ENCODE data around the gene DLG2.

Gene DLG2

DNA sequence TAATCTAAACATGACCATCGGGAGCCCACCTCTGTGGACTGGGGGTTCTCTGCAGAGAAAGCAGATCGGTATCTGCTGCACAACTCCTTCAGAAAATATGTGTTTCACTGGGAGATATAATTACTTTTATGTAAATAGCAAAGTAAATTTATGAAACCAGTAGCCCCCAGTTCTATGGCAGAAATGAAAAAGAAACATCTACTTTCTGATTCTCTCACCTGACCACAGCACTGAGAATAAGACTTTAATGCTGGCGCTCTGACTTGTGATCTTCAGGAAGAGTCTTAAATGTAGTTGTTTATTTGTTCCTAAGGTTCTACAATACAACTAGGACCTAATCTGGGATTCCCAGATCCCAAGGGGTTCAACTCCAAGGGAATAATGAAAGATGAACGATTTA, 518.0 kb downstream of the DLG2 start:
- no peak for DNase-seq (ENCODE audit: low read depth)

DNA sequence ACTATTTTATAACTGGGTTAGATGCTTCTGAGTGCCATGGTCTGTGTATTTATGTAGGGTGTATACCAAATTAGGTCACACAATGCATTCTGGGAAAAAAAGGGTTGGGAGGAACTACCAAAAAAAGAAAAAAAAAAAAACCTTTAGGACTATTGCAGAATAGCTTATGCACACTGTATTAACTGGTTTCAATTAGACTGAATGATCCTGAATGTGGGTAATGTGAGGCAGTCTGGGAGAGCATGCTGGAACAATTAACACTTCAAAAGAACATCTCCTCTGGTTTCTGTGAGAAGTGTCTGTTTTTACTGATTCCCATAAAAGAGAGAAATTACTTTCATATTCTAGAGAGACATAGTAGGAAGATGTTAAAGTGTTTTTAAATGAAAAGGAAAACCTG, 521.3 kb downstream of the DLG2 start:
- no peak for DNase-seq (ENCODE audit: low read depth)

DNA sequence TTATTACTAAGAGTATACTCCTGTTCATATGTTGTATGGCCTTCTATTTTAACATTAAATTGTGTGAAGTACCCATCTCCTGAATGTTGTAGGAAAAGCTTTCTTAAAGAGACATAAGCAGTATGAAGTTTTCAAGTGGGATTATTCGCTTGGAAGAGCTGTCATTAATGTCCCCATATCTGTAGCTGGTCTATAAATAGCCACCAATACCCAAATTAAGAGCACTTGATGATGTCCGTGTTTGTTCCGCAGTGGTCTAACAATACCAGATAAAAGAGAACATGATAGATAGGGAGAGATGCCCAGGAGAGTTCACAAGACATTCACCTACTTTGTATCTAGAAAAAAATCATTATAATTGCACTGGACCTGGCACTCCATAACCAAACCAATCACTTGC, 527.6 kb downstream of the DLG2 start:
- no peak for DNase-seq (ENCODE audit: low read depth)

DNA sequence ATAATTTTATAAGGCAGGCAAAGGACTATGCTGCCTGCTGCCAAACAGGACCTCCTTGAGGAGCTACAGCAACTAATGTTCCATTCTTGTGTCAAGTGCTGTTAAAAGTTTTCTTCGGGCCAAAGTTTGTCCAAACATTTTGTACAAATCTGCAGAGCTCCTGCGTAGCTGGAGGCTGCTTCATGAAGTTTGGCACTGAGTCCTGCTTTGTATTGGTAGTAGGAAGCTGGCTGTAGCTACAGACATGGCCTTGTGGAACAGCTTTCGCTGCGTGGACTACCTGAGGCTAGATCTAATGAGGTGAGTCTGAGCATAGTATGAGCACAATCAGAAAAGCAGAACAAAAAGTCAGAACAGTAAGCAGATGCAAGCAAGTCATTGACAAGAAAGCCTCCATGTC, 528.1 kb downstream of the DLG2 start:
- no peak for DNase-seq (ENCODE audit: low read depth)

DNA sequence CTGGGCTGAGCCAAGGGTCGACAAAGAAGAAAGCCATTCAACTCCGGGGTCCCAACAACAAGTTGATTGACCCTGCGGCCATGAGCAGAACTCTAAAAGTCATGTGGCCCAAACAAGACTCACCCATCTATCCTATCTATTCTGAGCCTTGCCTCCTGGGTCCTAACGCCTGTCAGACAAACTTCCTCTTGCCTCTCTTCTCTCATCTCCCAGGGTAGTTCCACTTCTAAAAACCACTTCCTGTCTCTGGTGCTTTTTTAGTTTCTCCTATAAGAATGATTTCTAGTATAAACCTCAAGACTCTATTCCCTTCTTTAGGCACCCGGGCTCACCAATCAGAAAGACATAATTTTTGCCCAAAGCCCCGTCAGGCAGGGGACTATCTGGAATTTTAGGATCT, 530.2 kb downstream of the DLG2 start:
- DNase-seq (ENCODE audit: low read depth), result no peak

DNA sequence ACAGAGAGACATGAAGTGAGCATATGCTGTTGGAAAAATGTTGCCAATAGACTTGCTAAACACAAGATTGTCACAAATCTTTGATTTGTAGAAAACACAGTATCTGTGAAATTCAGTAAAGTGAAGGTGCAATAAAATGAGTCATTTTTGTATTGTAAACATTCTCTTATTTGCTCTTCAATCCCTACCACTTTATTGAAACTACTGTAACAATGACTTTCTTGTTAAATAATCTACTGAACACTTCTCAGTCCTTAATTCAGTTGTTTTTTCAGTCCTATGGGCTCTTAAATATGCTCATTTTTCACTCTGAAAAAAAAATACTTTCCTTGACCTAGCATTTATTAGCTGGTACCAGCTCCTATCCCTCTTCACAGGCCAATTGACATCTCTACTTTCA, 531.9 kb downstream of the DLG2 start:
- DNase-seq (ENCODE audit: low read depth), result no peak

DNA sequence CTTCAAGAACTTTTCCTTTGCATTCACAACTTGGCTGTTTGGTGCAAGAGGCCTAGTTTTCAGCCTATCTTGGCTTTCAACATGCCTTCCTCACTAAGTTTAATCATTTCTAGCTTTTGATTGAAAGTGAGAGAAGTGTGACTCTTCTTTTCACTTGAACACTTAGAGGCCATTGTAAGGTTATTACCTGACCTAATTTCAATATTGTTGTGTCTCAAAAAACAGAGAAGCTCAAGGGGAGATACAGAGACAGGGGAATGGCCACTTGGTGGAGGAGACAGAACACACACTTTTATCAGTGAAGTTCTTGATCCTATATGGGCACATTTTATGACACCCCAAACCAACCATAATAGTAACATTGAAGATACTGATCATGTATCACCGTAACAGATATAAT, 532.3 kb downstream of the DLG2 start:
- DNase-seq (ENCODE audit: low read depth), result no peak

DNA sequence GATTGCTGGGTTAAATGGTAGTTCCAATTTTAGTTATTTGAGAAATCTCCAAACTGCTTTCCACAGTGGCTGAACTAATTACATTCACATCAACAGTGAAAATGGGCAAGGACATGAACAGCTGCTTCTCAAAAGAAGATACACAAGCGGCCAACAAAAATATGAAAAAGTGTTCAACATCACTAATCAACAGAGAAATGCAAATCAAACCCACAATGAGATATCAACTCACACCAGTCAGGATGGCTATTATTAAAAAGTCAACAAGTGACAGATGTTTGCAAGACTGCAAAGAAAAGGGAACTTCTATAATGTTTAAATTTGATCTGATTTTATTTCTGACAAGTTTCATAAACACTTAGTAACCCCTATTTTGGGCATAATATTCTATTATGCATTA, 537.5 kb downstream of the DLG2 start:
- no peak for DNase-seq (ENCODE audit: low read depth)

DNA sequence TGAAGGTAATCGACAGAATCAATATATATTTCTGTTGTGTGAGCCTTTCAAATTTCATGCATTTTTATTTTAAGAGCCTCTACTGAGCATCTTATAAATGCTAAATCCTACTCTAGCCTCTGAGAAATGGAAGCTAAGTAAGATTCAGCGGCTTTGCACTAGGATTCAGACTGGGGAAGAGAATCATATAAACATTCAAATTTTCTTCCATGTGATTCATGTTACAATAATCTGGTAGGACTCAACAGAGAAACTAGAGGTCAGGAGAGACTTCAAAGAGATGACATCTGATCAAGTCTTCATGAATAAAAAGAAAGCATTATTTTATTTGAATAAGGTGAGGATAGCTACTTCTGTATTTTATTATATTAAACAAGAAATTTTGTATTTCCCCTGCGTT, 538.9 kb downstream of the DLG2 start:
- no peak for DNase-seq (ENCODE audit: low read depth)

DNA sequence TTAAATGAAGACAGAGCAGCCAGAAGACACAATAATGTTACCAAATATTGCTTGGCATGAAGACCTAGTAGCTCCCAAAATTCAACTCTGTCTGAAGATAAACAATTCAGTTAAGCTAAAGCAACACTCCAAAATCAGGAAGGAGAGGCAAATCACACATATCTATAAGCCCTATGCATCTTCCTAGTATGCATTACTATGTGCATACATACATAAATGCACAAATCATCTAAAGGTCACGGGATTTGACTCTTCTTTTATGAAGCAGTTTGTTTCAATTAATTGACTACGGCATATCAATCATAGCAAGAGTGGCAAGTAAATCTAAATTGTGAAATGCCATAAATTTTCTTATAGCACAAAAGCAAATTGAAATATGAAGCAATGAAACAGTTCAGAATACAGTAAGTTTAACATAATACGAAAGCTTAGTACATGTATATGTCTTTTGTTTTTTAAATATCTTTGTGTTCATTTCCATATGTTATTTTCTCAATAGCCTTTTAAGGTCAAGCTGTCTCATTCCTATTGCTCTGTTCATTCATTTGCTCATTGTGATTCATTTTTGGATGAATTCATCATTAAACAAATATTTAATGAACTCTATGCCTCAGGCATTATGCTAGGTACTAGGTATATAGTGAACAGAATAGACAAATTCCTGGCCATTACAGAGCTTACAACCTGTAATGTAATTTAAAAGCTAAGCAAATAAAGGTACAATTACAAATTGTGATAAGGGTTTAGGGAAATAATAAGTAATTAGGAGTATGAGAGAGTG, 540.5 kb downstream of the DLG2 start:
- DNase-seq (ENCODE audit: low read depth), result no peak

DNA sequence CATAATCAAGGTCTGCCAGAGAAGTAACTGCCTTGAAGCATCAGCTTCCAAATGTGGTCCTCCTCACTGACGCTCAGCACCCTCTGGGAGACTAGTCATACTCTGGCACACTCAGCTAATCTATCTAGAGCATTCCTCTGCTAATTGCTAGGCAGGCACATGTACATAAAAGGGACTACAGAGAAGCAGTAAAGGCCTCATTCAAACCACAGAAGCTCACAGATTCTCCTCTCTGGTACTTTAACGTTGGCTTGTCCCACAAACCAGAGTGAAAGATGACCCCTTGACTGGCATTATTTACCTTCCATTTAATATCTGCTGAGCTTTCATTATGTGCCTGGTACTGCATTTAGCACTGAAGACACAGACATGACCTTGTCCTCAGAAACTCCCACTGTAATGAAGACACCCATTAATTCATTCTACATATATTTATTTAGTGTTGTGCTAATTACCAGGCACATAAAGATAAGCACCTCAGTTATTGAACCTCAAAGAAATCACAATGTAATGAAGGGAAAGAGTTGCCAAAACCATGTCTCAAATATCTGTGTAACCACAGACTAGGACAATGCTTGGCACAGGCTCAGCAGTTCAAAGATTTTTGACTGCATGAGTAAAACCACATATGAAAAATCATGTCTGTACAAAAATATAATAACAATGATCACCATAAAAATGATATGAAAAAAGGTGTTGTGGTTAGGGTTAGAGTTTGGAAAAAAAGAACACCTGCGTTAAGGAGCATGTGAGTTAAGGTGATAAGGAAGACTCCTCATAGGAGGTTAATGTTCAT, 550.4 kb downstream of the DLG2 start:
- DNase-seq (ENCODE audit: low read depth), result no peak

DNA sequence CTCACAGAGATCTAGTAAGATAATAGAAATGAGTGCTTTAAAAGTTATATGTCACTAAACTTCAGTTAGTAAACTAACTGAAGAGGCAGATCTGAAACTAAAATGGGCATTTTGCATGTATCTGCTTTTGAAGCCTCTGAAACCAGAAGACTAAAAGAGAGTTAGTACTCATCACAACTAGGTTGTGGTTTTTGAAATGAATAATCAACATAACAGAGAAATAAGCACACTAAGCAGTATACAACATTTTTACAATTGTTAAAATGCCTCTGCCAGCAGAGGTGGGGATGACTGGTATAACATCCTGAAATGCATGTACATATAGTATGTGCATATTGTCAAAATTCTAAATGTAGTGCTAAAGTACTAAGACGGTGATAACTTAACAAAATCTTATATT, 564.5 kb downstream of the DLG2 start:
- DNase-seq (ENCODE audit: low read depth), result no peak

DNA sequence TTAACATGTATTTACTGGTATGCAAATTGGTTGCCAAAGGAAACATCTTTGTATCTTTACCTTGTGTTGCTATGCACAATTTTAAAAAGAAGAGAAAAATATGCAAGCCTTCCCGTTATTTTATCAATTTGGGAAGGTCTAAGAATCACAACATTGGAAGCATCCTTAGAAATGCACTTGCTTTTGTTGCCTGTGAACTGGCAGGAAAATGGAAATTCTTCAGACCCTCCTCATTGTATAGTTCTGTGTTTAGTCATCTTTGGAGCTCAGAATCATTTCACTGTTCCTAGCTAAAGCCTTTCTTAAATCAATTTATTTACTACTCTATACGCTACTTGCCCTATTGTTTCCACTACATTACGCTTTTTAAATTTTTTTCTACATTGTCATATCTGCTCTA, 574.5 kb downstream of the DLG2 start:
- no peak for DNase-seq (ENCODE audit: low read depth)

DNA sequence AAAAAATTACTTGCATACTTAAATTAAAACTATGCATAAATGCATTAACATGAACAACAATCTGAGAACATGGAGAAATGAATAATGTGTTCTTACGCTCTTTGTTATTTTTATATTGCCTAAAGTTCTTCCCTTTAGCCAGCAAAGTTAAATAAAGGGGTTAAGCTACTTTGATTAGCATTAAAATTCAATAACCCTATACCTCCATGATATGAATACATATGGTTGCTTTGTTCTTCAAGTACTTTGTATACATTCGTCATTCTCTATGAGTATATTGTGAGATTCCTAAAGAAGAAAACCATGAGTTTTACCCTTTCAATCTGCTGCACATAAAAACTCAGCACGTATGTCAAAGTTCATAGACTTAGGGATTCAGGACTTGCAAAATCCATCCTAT, 578.3 kb downstream of the DLG2 start:
- DNase-seq (ENCODE audit: low read depth), result no peak

DNA sequence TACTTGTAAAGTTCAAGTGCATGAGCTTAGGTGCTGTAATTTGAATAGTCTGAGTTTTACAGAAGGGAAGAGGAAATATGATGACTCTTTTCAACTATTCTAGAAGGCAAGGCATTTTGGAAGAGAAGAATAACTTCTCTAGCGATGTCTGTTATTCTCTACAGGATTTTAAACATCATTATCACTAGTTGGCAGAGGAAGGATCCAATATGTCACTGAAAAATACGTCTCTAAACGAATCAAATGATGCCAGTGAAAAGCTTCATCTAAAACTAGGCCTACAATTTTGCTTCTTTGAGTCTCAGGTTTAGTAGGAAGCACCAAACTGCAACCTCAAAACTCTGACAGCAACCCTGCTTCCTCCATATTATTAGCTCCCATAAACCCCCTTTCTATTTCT, 581.4 kb downstream of the DLG2 start:
- no peak for DNase-seq (ENCODE audit: low read depth)

DNA sequence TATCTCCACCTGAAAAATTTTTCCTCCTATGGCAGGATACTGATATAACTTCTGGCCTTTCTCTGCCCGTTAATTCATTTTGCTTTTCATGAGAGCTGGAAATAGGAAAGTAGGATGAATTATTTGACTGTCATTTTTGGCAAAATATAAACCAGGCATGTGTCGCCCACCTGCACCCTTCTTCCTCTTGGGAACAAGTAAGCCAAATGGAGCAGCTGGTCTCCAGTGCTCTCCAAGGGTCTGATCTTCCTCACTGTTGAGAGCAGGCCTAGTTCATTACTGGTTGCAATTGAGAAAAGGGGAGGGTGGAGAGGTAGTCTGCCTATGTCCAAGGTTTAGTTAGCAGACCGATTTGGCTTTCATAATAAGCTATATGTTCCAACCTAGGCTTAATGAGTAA, 582.2 kb downstream of the DLG2 start:
- DNase-seq (ENCODE audit: low read depth), result no peak

DNA sequence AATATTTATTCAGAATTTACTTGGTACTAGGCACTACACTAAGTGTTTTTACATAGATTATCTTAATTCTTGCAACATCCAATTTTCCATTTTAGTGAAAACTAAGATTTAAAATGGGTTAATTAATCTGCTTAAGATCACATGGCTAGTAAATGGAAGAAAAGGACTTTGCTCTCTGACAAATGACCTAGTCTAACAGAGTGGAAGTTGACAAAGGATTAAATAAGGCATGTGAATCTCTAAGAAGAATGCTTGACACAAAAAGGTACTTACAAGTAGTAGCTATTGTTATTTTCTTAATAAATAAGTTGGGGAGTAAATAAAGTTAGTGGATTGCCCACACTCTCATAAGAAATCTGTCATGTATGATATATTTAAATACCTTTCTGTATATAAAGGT, 584.8 kb downstream of the DLG2 start:
- DNase-seq (ENCODE audit: low read depth), result no peak

DNA sequence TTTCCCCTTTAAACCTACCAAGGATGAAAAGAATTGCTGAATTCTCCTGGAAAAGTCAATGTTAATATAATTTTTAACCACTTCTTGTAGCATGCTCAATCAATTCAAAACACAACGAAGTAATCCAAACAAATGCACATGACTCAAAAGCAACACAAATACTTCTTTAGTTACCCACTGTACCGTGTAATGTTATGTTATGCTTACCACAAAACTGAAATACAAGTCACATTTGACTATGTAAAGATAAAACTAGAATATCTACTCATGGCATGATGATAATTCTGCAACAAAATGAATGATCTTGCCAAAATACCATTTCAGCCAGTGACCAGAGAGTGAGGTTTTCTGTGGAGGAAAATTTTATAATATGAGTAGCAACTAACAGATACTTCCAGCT, 587.0 kb downstream of the DLG2 start:
- no peak for DNase-seq (ENCODE audit: low read depth)

DNA sequence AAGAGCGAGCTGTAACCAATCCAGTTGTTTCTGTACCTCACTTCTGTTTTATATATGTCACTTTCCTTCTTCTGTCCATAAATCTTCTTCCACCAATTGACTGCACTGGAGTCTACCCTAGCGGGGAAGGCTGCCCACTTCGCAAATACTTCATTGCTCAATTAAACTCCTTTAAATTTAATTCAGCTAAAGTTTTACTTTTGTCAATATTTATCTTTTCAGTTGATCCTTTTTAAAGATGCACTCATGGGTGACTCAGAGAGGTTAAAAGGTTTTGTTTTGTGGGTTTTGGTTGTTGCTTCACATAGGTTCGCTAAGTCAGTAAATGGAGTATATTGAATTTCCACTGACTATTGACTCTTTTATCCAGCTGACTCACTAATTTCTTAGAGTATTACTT, 597.2 kb downstream of the DLG2 start:
- DNase-seq (ENCODE audit: low read depth), result no peak

DNA sequence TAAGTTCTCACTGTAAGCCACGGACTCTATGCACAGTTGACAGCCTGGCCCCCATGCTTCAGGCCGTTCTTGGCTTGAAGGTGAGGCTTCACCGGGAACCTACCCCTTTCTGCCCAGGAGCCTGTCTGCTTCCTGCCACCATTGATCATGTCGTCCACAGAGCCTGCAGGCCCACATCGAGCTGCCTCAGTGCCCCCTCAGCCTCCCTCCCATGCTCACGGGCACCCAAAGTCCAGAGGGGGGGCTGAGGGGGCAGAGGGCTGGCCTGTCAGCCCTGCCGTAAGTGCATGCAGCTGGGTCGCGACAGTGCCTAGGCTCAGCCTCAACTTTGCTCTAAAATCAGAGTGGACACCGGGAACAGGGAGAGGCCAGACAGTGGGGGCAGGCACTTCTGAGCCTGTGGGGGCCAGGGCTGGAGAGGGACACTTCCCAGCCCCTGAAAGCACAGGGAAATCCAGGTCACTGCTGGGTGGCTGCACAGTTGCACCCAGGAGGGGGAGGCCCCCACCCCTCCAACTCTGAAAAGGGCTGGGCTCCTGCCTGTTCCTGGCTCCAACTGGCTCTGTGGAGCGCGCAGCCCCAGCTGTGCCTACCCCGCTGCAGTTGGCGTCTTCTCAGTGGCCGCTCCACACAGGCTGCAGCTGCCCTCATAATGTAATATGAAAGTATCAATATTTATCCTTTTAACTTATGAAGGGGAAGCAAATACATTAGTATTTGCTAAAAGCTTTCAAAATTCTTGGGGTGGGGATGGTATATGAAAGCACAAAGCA, 598.6 kb downstream of the DLG2 start:
- DNase-seq (ENCODE audit: low read depth), result no peak

DNA sequence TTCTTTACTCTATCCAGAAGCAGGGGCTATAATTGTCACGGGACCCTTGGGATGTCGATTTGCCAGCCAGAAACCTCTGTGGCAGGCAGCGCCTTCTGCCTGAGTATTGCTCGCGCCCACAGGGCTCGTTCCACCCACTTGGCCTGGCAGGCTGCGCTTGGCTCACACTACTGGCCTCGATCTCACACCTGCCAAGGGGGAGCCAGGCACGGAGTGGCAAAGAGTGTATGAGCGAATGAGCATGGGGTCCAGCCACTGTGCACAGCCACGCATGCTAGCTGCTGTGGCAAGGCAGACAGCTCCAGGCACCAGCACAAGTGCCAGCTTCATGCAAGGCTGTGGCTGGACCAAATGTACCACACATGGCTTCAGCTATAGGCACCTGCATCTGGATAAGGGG, 599.8 kb downstream of the DLG2 start:
- DNase-seq (ENCODE audit: low read depth), result no peak

DNA sequence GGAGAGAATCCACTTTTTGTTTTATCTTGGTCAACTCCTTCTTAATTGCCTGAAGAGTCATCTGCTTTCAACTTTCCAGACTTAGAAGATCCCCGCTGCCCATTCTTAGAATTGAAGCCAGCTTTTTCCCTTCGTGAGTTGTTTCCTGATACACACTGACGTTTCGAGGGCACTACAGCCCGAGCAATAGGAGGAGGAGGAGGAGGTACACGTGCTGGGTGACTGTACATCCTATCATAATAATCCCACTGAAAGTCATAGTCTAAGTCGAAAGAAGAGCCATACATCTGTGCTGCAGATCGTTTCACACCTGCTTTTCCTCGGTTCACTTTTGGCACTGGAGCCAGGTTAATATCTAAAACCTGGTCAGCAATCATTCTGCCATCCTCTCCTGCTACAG, 606.1 kb downstream of the DLG2 start:
- DNase-seq (ENCODE audit: low read depth), result no peak

DNA sequence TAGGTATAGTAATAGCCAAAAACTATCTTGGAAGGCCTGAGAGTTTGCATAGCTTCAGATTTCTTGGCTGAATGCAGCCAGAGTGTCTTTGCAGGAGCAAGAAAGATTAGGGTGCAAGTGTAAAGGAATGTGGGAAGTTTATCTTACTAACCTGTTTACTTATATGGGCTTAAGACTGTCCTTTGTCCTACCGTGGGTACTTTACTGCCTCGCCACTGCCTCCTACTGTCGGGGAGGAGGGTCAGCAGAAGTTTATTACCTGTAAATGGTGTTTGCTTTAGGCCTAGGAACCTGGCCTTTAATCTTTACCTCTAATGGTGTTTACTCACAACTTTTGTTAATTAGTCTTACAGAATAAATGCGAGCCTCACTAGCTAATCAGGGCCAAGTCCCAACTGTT, 633.8 kb downstream of the DLG2 start:
- DNase-seq (ENCODE audit: low read depth), result no peak
